Renal pelvis (tissue), 4 donors: ENCODE measurements around the gene ATP9A. TPM values are rescaled to one million over a fixed set of nuclear protein-coding genes. Genes with fewer than 3 reads are reported as not detected.
"Not testable (repeated sequence)": the region's sequence is repeated elsewhere in the genome, so short reads cannot be mapped to it uniquely, and the experiment has no call there.

Experiments
- DNase-seq: peaks from one replicate; pipeline ENCODE4 v3.0.0-alpha.2; 2013
- polyA plus RNA-seq, 3 donors: library from polyadenylated mRNA; unstranded; fragments of 120-200 nt; gene quantifications; one replicate each; pipeline ENCODE4 v1.2.1, GENCODE V29; 2013; ENCODE audit not compliant: insufficient read length in 3 of 3

ATP9A gene
- polyA plus RNA-seq, 3 donors = 55.8 to 60.1 (median 56.9) TPM

DNA sequence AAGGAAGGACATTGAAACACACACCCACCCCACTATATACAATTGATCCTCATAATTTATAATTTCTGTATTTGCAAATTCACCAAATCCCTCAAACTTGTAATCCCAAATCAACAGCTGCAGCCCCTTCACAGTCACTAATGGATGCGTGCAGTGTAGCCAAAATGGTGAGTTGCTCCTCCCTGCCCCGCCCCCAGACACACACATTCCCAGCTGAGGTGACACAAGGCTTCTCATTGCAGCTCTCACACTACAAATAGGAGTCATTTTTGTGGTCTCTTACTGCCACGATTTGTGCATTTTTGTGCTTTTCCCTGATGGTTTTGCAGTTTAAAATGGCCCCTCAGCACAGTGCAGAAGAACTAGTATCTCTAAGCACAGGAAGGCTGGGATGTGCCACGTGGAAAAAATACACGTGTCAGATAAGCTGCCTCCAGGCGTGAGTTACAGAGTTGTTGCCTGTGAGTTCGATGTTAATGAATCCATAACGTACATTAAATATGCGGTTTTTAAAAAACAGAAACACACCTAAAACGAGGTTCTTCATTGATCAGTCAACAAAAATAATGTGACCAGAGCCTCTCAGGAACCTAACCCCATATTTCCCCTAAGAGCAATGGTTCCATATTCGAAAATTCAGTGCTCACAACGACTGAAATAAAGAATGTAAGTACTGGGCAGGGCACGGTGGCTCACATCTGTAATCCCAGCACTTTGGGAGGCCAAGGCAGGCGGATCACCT, 8.2 kb downstream of the ATP9A start:
- DNase-seq = no peak

DNA sequence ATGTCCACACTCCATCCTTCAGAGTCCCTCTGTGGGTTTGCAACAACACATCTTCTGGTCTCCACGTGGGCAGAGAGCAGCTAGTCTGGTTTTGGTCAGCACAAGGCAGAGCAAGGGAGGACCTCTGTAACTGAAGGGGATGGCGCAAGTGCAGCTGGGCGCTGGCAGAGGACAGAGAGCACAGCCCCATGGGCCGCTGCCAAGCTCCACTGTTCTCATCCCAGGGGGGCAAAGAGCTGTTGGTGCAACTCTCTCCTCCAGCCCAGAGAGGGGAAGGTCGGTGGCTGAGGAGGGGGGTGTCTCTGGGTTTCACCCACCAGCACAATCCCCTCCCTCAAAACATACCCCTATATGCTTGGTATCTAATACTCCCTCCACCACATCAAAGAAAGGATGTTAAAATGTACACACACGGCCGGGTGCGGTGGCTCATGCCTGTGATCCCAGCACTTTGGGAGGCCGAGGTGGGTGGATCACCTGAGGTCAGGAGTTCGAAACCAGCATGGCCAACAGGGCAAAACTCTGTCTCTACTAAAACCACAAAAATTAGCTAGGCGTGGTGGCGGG, 9.1 kb downstream of the ATP9A start:
- DNase-seq = no peak

DNA sequence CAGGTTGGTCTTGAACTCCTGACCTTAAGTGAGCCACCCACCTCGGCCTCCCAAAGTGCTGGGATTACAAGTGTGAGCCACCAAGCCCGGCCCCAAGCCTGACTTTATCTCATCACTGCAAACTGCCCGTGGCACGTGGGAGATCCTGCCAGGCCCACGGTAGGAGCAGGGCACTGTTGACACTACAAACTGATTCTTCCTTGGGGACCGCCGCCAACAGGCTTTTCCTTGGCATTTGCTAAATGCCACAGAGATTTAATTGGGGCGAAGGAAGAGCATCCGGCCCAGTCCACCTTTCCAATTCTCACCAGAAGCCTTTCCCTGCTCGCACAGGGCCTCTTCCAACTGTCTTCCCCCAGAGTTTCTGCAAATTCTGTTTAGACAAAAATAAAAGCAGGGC, 11.0 kb downstream of the ATP9A start:
- DNase-seq = no peak

DNA sequence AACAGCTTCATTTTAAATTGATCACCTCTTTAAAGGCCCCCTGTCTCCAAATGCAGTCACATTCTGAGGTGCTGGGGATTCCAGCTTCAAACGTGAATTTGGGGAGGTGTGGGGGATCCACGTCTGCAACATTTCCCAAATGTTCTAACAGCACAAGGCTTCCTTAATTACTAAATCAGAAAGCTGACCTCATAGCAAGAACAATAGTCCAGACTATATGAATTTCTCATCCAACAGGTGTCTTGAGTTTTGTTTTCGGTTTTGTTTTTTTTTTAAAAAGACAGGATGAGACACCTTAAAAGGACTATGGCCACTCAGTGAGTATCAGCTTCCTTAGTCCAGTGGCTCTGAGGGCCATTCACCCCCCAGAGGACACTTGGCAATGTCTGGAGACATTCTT, 11.5 kb downstream of the ATP9A start:
- no peak for DNase-seq

DNA sequence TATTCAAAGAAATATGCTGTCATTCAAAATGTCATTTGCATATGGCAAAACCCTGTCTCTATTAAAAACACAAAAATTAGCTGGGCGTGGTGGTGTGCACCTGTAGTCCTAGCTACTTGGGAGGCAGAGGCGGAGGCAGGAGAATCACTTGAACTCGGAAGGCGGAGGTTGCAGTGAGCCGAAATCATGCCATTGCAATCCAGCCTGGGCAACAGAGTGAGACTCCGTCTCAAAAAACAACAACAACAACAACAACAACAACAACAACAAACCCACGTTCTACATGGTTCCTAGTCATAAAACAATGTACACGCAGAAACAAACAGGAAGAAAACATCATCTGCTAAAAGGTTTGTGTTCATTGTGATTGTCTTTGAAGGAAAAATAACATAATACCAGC, 15.0 kb downstream of the ATP9A start:
- DNase-seq = not testable (repeated sequence)

DNA sequence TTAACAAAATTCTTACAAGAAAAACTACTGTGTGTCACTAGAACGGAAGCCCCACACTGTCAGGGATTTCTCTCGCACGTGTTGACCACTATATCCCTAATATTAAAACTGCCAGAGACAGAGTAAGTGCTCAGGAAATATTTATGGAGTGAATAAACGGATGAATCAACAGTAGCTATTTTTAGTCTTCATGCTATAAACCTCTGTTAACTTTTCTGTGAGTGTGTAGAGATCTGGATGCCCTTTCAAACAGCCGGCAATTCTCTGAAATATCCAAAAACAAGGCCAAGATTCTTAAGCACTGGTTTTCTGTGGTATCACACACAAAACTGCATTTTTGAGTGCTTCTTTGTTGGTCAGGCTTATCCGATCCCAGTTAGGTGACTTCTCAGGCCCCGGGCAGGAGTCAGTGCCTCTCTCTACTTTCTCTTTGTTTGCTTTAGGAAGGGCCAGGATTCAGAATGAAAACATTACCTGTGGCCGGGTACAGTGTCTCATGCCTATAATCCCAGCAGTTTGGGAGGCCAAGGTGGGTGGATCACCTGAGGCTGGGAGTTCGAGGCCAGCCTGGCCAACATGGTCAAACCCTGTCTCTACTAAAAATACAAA, 15.7 kb downstream of the ATP9A start:
- no peak for DNase-seq

DNA sequence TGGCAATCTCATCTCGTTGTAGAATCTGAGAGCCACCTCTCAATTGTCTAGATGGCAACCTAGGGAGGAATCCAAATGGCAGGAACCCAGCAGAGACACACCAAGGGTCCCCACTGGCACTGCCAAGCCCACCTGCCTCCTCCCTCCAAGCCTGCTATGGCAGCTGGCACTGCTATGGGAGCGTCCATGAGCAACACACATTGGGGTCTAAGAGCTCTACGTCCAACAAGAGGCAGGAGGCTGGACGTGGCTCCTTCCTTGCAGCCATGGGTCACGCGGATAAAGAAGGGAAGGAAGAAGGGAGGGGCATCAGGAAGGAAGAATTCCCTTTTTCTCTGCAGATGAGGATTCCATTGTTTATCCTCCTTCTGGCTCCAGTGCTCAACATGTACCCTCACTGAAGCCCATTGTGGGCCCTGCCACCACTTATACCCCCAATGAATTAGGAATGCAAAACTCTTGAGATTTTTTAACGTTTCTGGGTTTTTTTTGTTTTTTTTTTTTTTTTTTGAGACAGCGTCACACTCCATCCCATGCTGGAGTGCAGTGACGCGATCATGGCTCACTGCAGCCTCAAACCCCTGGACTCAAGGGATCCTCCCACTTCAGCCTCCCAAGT, 17.3 kb downstream of the ATP9A start:
- no peak for DNase-seq

DNA sequence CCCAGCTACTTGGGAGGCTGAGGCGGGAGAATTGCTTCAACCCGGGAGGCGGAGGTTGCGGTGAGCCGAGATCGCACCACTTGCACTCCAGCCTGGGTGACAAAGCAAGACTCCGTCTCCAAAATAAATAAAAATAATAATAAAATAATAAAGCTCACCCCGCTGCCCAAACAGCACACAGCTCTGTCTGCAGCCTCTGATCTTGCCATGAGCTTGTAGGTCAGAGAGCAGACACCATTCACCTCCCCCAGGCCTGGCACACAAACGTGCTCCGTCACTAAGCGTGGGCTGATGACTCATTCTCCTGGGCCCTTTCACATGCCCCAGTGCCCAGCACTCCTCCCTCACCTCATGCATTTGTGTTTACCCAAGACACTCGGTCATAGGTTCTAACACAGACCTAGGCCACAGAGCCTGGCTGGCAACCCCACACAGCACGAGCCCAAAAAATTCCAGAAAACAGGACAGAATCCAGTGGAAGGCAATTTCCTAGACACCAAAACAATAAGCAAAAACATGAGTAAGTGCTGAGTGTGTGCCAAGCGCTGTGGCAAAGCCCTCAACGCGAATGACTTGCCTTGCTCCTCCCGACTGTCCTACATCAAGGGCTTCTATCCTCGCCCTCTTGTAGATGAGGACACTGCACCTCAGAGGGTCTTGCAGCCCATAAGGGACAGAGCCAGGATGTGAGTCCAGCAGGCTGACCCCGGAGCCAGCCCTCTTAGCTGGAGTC, 18.0 kb downstream of the ATP9A start:
- no peak for DNase-seq

DNA sequence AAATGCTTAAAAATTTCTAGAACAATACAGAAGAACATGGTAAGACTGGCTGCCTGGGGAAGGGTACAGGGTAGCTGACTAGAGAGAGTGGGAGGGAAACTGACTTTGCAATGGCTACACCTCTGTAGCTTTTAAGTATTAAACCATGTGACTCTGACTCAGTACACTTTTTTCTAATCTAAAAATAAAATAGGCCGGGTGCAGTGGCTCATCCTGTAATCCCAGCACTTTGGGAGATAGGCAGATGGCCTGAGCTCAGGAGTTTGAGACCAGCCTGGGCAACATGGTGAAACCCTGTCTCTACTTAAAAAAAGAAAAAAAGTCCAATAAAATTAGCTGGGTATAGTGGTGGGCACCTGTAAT, 18.5 kb downstream of the ATP9A start:
- no peak for DNase-seq

DNA sequence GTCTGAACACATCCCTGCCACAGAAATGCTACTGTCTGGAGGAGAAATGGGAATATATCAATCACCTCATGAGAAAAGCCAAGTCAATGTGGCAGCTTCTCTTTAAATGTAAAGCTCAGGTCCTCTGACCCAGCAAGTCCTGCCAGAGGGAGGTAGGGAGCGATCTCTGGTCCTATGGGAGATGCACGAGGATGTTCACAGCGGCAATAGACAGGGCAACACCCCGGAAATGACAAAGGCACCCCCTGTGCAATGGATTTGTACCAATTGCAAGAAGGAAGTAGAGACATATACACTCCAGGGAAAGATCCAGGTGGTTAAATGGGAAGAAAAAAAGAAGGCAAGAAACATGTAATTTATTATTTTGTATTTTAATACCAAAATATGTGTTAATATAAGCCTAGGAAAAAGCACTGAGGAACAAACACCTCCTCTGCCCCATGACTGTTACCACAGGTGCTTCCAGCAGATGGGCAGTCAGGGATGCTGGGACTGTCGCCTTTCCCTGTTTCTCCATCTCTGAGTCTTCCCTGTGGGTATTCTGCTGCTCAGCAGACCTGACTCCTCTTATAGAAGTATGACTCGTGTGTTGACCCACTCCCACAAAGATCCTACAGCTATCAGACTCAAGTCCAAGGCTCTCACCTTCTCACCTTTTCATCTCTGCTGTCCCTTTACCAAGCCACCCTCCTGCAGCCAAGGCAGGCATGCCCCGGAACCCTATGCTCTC, 20.8 kb downstream of the ATP9A start:
- no peak for DNase-seq

DNA sequence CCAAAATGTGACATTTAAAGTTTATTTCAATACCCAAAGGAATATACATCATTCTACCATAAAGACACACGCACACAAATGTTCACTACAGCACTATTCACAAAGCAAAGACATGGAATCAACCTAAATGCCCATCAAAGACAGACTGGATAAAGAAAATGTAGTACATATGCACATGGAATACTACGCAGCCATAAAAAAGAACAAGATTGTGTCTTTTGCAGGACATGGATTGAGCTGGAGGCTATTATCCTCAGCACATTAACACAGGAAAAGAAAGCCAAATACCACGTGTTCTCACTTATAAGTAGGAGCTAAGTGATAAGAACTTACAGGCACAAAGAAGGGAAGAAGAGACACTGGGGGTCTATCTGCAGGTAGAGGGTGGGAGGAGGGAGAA, 22.4 kb downstream of the ATP9A start:
- no peak for DNase-seq

DNA sequence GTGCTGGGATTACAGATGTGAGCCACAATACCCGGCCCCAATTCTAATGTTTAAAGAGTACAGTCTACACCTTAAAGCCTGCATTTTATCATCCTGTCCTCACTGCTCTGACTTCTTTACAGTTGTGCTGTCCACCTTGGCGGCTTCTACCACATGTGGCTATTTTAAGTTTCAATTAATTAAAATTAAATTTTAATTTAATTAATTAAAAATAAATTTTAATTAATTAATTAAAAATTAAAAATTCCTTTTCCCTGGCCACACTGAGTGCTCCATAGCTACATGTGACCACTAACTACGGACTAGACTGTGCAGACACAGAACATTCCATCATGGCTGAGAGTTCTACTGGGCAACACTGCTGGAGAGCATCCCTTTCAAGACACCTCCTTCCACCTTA, 27.4 kb downstream of the ATP9A start:
- DNase-seq = no peak

DNA sequence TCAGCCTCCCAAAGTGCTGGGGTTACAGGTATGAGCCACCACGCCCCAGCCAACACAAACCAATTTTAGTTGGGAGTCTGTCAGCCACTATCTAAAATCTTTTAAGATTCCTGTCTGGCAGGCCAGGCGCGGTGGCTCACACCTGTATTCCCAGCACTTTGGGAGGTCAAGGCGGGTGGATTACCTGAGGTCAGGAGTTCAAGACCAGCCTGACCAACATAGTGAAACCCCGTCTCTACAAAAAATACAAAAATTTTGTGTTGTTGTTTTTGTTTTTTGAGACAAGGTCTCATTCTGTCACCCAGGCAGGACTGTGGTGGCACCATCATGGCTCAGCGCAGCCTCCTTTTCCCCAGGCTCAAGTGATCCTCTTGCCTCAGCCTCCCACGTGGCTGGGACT, 27.9 kb downstream of the ATP9A start:
- not testable (repeated sequence) for DNase-seq

DNA sequence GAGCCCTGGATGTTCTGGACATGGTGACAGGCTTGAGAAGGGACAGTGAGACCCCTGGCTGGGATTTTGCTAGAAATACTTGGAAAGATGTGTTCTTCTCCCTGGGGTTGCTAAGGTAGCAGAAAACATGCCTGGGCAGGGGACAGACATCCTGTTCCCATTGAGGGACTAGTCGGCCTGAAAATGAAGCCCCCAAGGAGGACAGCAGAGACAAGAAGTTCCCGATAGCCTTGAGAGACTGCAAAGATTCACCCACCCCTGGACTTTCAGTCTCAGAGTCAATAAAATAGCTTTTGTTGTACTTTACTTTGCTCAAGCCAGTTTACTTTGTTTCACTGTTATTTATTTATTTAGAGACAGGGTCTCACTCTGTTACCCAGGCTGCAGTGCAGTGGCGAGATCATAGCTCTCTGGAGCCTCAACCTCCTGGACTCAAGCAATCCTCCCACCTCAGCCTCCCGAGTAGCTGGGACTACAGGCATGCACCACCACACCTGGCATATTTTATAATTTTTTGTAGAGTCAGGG, 28.4 kb downstream of the ATP9A start:
- DNase-seq = no peak

DNA sequence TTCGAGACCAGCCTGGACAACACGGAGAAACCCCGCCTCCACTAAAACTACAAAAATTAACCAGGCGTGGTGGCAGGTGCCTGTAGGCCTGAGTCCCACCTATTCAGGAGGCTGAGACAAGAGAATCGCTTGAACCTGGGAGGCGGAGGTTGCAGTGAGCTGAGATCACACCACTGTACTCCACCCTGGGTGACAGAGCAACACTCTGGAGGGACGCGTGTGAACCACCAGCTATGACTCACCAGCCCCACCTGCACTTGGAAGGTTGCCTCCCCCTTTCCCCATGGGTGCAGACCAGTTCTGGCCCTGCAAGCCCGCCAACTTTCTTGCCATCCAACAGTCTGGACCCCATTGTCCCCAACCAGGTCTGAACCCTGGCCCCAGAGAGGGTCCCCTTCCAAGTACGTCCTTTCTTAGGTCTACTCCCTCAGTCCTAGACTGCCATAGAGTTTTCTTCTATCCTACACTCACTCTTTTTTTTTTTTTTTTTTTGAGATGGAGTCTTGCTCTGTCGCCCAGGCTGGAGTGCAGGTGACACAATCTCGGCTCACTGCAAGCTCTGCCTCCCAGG, 29.2 kb downstream of the ATP9A start:
- DNase-seq = no peak

DNA sequence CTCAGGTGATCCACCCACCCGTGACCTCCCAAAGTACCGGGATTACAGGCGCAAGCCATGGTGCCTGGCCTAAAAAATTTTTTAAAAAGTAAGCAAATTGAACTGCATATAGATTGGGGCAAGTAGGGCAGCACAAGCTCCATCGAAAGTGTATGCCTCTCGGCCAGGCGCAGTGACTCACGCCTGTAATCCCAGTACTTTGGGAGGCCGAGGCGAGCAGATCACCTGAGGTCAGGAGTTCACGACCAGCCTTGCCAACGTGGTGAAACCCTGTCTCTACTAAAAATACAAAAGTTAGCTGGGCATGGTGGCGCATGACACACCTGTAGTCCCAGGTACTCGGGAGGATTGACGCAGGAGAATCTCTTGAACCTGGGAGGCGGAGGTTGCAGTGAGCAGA, 29.9 kb downstream of the ATP9A start:
- DNase-seq = not testable (repeated sequence)

DNA sequence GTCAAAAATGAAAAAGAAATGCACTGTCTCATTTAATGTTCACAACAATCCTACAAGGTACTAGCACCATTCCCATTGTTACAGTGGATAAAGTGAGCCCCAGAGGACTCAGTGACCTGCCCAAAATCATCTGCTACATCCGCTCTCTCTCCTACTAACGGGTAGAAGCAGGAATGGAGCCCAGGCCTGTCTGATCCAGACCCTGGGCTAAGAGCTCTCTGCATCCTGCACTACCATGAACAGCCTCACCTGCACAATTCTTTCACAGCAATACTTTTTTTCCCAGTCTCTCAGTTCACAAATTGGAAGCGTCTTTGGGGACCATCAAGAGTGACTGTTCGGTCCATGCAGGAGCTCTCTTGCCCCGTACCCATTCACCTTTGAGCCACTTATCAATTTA, 31.2 kb downstream of the ATP9A start:
- no peak for DNase-seq

DNA sequence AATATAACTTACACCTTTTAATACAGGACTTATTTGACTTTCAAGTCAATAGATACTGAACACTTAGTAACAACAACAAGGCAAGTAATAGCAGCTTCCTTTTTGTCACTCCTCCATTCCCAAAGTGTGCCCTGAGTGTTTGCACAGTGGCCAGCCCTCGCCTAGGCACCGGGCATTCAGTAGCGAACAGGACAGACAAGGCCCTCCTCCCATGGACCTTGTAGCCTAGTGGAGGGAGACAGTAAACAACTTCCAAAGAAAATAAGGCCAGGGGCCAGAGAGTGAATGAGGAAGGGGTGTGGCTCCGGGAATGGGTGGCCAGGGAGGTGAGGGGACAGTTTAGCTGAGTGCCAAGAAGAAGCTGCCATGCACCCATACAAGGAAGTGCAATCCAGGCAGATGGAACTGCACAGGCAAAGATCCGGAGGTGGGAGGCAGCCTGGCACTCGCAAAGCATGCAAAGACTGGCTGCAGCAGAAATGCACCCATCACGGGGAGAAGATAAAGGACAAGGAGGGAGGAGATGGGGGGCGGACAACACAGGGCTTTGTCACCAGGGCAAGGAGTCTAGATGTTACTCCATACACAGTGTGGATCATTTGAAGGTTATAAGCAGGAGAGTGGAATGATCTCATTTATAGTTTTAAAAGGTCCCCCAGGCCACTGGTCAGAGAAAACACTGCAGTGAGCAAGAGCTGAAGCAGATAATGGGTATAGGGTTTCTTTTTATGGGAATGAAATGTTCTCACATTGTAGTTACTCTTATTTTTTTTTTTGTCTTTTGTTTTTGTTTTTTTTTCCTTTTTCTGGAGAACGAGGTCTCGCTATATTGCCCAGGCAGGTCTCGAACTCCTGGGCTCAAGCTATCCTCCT, 32.2 kb downstream of the ATP9A start:
- no peak for DNase-seq

DNA sequence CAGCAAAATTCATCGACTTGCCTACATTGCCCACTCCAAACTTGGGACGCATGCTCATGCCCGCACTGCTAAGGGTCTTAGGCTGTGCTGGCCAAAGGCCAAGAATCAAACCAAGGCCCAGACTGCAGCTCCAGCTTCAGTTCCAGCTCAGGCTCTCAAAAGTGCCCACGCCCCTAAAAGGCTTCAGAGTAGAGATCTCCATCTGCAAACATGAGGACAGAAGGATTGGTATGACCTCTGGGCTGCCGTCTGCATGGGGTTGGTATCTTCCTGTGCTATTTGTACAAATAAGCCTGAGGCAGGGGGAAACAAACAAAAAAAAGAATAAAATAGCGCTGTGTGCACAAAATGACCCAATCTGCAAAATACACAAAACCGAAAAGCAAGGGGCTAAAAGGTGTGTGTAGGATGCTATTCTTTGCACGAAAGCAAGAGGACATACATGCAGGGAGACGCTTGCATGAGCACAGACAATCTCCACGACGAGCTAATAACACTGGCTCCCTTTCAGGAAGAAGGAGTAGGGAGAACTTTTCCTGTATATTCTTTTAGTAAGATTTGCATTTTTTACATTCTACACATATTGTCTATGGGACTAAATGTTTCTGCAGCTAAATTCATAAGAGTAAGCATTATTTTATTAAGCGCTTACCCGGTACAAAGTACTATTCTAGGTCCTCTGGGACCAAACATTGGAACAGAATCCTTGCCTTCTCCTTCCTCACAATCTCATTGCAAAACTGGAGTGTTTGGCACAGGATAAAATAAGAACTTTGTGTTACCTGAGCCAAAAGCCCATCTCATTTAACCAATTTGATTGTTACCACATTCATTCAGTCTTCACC, 33.1 kb downstream of the ATP9A start:
- no peak for DNase-seq
